Hematopoietic multipotent progenitor cell treated with erythropoietin and hydrocortisone succinate and interleukin-3 and kit ligand, for 6 days (in vitro differentiated cells): Measurements from ENCODE around the gene HNRNPH3.

Source experiments
- DNase-seq: peaks from one replicate; pipeline ENCODE4 v3.0.0-alpha.2; 2015

Gene HNRNPH3

GRCh38 chr10:68332259-68333057, 594 bp downstream of the HNRNPH3 start, which contains the start of gene PBLD:
PBLD (minus strand) TSS chr10:68332928; CDS start chr10:68306844, 26,084 bp downstream.
- peak; percentile 89 for DNase-seq

GRCh38 chr10:68333058-68333395, 1.2 kb downstream of the HNRNPH3 start:
- DNase-seq = no peak

- DNase-seq = peak; percentile 46
Observed at GRCh38 chr10:68333440-68334431, 1.9 kb downstream of the HNRNPH3 start.

GRCh38 chr10:68334672-68335467, 3.0 kb downstream of the HNRNPH3 start:
- peak; percentile 62 for DNase-seq

- DNase-seq = no peak
Observed at GRCh38 chr10:68336754-68337351, 5.0 kb downstream of the HNRNPH3 start.

- no peak for DNase-seq
Observed at GRCh38 chr10:68340358-68341080, 8.7 kb downstream of the HNRNPH3 start.

GRCh38 chr10:68342909-68343516, 11.1 kb downstream of the HNRNPH3 start:
- DNase-seq = no peak

GRCh38 chr10:68345621-68346020, 13.8 kb downstream of the HNRNPH3 start:
- DNase-seq = no peak

GRCh38 chr10:68346774-68347173, 14.9 kb downstream of the HNRNPH3 start:
- no peak for DNase-seq

GRCh38 chr10:68348265-68348741, 16.4 kb downstream of the HNRNPH3 start:
- DNase-seq = peak; percentile 82

- no peak for DNase-seq
Observed at GRCh38 chr10:68353537-68353936, 21.7 kb downstream of the HNRNPH3 start.

GRCh38 chr10:68359189-68359588, 27.3 kb downstream of the HNRNPH3 start:
- DNase-seq = no peak

GRCh38 chr10:68362590-68362989, 30.7 kb downstream of the HNRNPH3 start:
- DNase-seq = no peak

GRCh38 chr10:68364101-68364886, 32.4 kb downstream of the HNRNPH3 start:
- DNase-seq = no peak

GRCh38 chr10:68365611-68366010, 33.7 kb downstream of the HNRNPH3 start:
- no peak for DNase-seq

- DNase-seq = no peak
Observed at GRCh38 chr10:68366600-68366999, 34.7 kb downstream of the HNRNPH3 start.

- DNase-seq = no peak
Observed at GRCh38 chr10:68367121-68367520, 35.3 kb downstream of the HNRNPH3 start.

GRCh38 chr10:68371604-68372003, 39.7 kb downstream of the HNRNPH3 start:
- no peak for DNase-seq

- DNase-seq = no peak
Observed at GRCh38 chr10:68385740-68386139, 53.9 kb downstream of the HNRNPH3 start.
